ENCODE measurements around the gene KDM6A. TPM values are rescaled to one million over a fixed set of nuclear protein-coding genes. Genes with fewer than 3 reads are reported as not detected.
"Not testable (repeated sequence)": the region's sequence is repeated elsewhere in the genome, so short reads cannot be mapped to it uniquely, and the experiment has no call there.

KDM6A gene
- total RNA-seq, 1 experiment from 2014 or later: 24.0 TPM

DNA sequence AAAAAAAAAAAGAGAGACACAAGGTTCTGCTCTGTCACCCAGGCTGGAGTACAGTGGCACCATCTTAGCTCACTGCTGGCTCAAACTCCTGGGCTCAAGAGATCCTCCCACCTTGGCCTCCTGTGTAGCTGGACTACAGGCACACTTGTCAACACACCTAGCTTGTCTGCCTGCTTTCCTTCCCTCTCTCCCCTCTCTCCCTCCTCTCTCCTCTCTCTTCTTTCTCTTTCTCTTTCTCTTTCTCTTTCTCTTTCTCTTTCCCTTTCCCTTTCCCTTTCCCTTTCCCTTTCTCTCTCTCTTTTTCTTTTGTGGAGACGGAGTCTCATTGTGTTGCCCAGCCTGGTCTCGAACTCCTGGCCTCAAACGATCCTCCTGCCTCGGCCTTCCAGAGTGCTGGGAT is 195.6 kb downstream of the KDM6A start:
- Histone ChIP-seq H3K27me3 (ENCODE audit: control insufficient read depth, insufficient read depth, low read length) (no peaks in the 10 kb centered on the region), H3K4me1 (ENCODE audit: control insufficient read depth, insufficient read depth, low read length) (no peaks in the 10 kb centered on the region; the same call in 1 of the 2 replicates), H3K27ac (ENCODE audit: low read length) (no peak overlapping the region), H3K9me3 (ENCODE audit: control insufficient read depth, insufficient read depth, low read depth, low read length) (no peaks in the 10 kb centered on the region), H3K4me3 (ENCODE audit: low read depth in 2 of 2, low read length in 2 of 2) (no peak overlapping the region), H3K36me3 (ENCODE audit: control insufficient read depth, insufficient read depth, low read length) (peaks cover 4% of the 10 kb centered on the region; the same call in 1 of the 2 replicates)
- no TSS peak for BruUV-seq (replicated peaks)
- in situ Hi-C loops (cut with HindIII; ENCODE audit: low pct_unique_long_range_greater_than_20kb, low sequenced_read_pairs) (no loop called here), intact Hi-C loops (cut with micrococcal nuclease; ENCODE audit: unreplicated experiment) (loop anchor here (10.0 kb wide), 1 partner anchor 194 kb away; the partner anchor contains the start of gene KDM6A)
- ChIA-PET POLR2A (no interaction called here), CTCF (interaction anchor here (0.6 kb wide), 1 partner anchor 196 kb away, joined by 10 read pairs; the partner anchor contains the start of gene KDM6A)
- TF ChIP-seq REST (IDR thresholded peaks at IDR 0.05; ENCODE audit: insufficient read depth in 1 of 2, low read depth in 2 of 2, low read length in 1 of 2) (no peak), CTCF (IDR thresholded peaks at IDR 0.05) (no peak), SIN3A (IDR thresholded peaks at IDR 0.05; ENCODE audit: borderline replicate concordance, insufficient read depth, low read depth, low read length) (no peak), POLR2AphosphoS5 (IDR thresholded peaks at IDR 0.05; ENCODE audit: low read depth, low read length) (no peak), TCF7L2 (IDR thresholded peaks at IDR 0.05; ENCODE audit: low read depth, low read length) (no peak)
- ATAC-seq (no peak), DNase-seq (ENCODE audit: low read depth, low spot score) (no peak)

- CTCF ChIA-PET: interaction anchor here (0.6 to 0.9 kb wide), 3 partner anchors 27 to 485 kb away, joined by 4 to 10 read pairs (median 8); no protein-coding TSS in a partner anchor
- intact Hi-C loops (cut with micrococcal nuclease; ENCODE audit: unreplicated experiment): no loop called here
- in situ Hi-C loops (cut with HindIII; ENCODE audit: low pct_unique_long_range_greater_than_20kb, low sequenced_read_pairs): no loop called here
- ATAC-seq (no peak), DNase-seq (ENCODE audit: low read depth, low spot score) (peak; percentile 41)
- Histone ChIP-seq H3K27ac (ENCODE audit: low read length) (no peak overlapping the region), H3K27me3 (ENCODE audit: control insufficient read depth, insufficient read depth, low read length) (no peaks in the 10 kb centered on the region), H3K9me3 (ENCODE audit: control insufficient read depth, insufficient read depth, low read depth, low read length) (no peaks in the 10 kb centered on the region), H3K4me1 (ENCODE audit: control insufficient read depth, insufficient read depth, low read length) (no peaks in the 10 kb centered on the region; the same call in 1 of the 2 replicates), H3K4me3 (ENCODE audit: low read depth in 2 of 2, low read length in 2 of 2) (no peak overlapping the region), H3K36me3 (ENCODE audit: control insufficient read depth, insufficient read depth, low read length) (peaks cover 4% of the 10 kb centered on the region; the same call in 1 of the 2 replicates)
- POLR2A ChIA-PET: no interaction called here
- no TSS peak for BruUV-seq (replicated peaks)
- TF ChIP-seq REST (IDR thresholded peaks at IDR 0.05; ENCODE audit: insufficient read depth in 1 of 2, low read depth in 2 of 2, low read length in 1 of 2) (no peak), CTCF (IDR thresholded peaks at IDR 0.05) (peak; percentile 69), POLR2AphosphoS5 (IDR thresholded peaks at IDR 0.05; ENCODE audit: low read depth, low read length) (no peak), TCF7L2 (IDR thresholded peaks at IDR 0.05; ENCODE audit: low read depth, low read length) (no peak), SIN3A (IDR thresholded peaks at IDR 0.05; ENCODE audit: borderline replicate concordance, insufficient read depth, low read depth, low read length) (no peak)
These were observed 197.4 kb downstream of the KDM6A start for GRCh38 chrX:45070116-45071007.

DNA sequence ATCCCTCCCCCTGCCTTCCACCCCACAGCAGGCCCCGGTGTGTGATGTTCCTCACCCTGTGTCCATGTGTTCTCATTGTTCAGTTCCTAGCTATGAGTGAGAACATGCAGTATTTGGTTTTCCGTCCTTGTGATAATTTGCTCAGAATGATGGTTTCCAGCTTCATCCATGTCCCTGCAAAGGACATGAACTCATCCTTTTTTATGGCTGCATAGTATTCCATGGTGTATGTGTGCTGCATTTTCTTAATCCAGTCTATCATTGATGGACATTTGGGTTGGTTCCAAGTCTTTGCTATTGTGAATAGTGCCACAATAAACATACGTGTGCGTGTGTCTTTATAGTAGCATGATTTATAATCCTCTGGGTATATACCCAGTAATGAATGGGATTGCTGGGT is 200.0 kb downstream of the KDM6A start:
- in situ Hi-C loops (cut with HindIII; ENCODE audit: low pct_unique_long_range_greater_than_20kb, low sequenced_read_pairs); CTCF ChIA-PET; H3K27me3 ChIP-seq (ENCODE audit: control insufficient read depth, insufficient read depth, low read length); H3K36me3 ChIP-seq (ENCODE audit: control insufficient read depth, insufficient read depth, low read length); H3K4me3 ChIP-seq (ENCODE audit: low read depth in 2 of 2, low read length in 2 of 2); POLR2A ChIA-PET; BruUV-seq (replicated peaks); H3K4me1 ChIP-seq (ENCODE audit: control insufficient read depth, insufficient read depth, low read length); intact Hi-C loops (cut with micrococcal nuclease; ENCODE audit: unreplicated experiment); DNase-seq (ENCODE audit: low read depth, low spot score); ATAC-seq; H3K9me3 ChIP-seq (ENCODE audit: control insufficient read depth, insufficient read depth, low read depth, low read length); H3K27ac ChIP-seq (ENCODE audit: low read length): not testable (repeated sequence)
